H9 (cell line): ENCODE measurements around the gene C16orf92. TPM values are rescaled to one million over a fixed set of nuclear protein-coding genes. Genes with fewer than 3 reads are reported as not detected.
A peak's percentile ranks its signal among the peaks of the same experiment; 100 is the strongest.

Experiments
- DNase-seq: peaks from one replicate; pipeline ENCODE4 v3.0.0-alpha.2; 2017
- H2AFZ ChIP-seq: one replicate; pipeline ENCODE4 v1.6.1; 2013; ENCODE audit warnings: mild to moderate bottlenecking, low read length, control low read depth, moderate library complexity
- H2AK5ac ChIP-seq: 2 replicates; pipeline ENCODE4 v1.6.1; 2013; ENCODE audit warnings: low read length, control low read depth, mixed read lengths; ENCODE audit not compliant: insufficient read length
- H2BK120ac ChIP-seq: one replicate; pipeline ENCODE4 v1.6.1; 2013; ENCODE audit warnings: low read depth, mild to moderate bottlenecking, low read length, control low read depth, inconsistent platforms; ENCODE audit not compliant: poor library complexity, severe bottlenecking
- H2BK12ac ChIP-seq: 2 replicates; pipeline ENCODE4 v1.6.1; 2013; ENCODE audit warnings: low read length, control low read depth, mixed read lengths, low read depth; ENCODE audit not compliant: insufficient read length
- H2BK15ac ChIP-seq: 2 replicates; pipeline ENCODE4 v1.6.1; 2013; ENCODE audit warnings: low read depth, low read length, control low read depth
- H2BK20ac ChIP-seq: one replicate; pipeline ENCODE4 v1.6.1; 2013; ENCODE audit warnings: low read depth, mild to moderate bottlenecking, low read length, control low read depth, inconsistent platforms; ENCODE audit not compliant: poor library complexity, severe bottlenecking
- H2BK5ac ChIP-seq: 2 replicates; pipeline ENCODE4 v1.6.1; 2013; ENCODE audit warnings: low read length, control low read depth, mixed read lengths; ENCODE audit not compliant: insufficient read length
- H3K14ac ChIP-seq: 2 replicates; pipeline ENCODE4 v1.6.1; 2013; ENCODE audit warnings: low read length, control low read depth; ENCODE audit not compliant: insufficient read depth
- H3K18ac ChIP-seq: 2 replicates; pipeline ENCODE4 v1.6.1; 2013; ENCODE audit warnings: low read depth, mild to moderate bottlenecking, mixed read lengths, low read length, control low read depth; ENCODE audit not compliant: insufficient read length
- H3K23ac ChIP-seq: 2 replicates; pipeline ENCODE4 v1.6.1; 2013; ENCODE audit warnings: low read length, control low read depth, mixed read lengths, low read depth; ENCODE audit not compliant: insufficient read length
- H3K23me2 ChIP-seq: 2 replicates; pipeline ENCODE4 v1.6.1; 2013; ENCODE audit warnings: low read depth, mild to moderate bottlenecking, mixed read lengths, low read length, control low read depth; ENCODE audit not compliant: insufficient read length, poor library complexity, severe bottlenecking
- H3K27ac ChIP-seq: 2 replicates; pipeline ENCODE4 v1.5.1; 2013; ENCODE audit warnings: low read length, control low read depth, mixed read lengths, low read depth; ENCODE audit not compliant: insufficient read length
- H3K27me3 ChIP-seq: 2 replicates; pipeline ENCODE4 v1.6.1; 2013; ENCODE audit warnings: low read length, control low read depth, inconsistent platforms; ENCODE audit not compliant: insufficient read depth
- H3K4ac ChIP-seq: 2 replicates; pipeline ENCODE4 v1.6.1; 2013; ENCODE audit warnings: low read depth, mild to moderate bottlenecking, control low read depth, inconsistent platforms, low read length, moderate library complexity
- H3K4me1 ChIP-seq: 2 replicates; pipeline ENCODE4 v1.6.1; 2013; ENCODE audit warnings: low read length, control low read depth, inconsistent platforms; ENCODE audit not compliant: insufficient read depth
- H3K4me2 ChIP-seq: 2 replicates; pipeline ENCODE4 v1.6.1; 2013; ENCODE audit warnings: low read length, control low read depth, mixed read lengths; ENCODE audit not compliant: insufficient read length, insufficient read depth
- H3K56ac ChIP-seq: 2 replicates; pipeline ENCODE4 v1.6.1; 2013; ENCODE audit warnings: low read depth, mild to moderate bottlenecking, mixed read lengths, low read length, control low read depth; ENCODE audit not compliant: insufficient read length
- H3K79me1 ChIP-seq: 2 replicates; pipeline ENCODE4 v1.6.1; 2013; ENCODE audit warnings: low read depth, mild to moderate bottlenecking, moderate library complexity, low read length, control low read depth, inconsistent platforms; ENCODE audit not compliant: insufficient read depth, poor library complexity, severe bottlenecking
- H3K79me2 ChIP-seq: 2 replicates; pipeline ENCODE4 v1.6.1; 2013; ENCODE audit warnings: low read length, control low read depth, inconsistent platforms; ENCODE audit not compliant: insufficient read depth
- H3K9ac ChIP-seq: 2 replicates; pipeline ENCODE4 v1.6.1; 2013; ENCODE audit warnings: low read length, control low read depth, mixed read lengths; ENCODE audit not compliant: insufficient read length; ENCODE audit errors: extremely low read depth
- H3K9me3 ChIP-seq: one replicate; pipeline ENCODE4 v1.6.1; 2013; ENCODE audit warnings: low read depth, low read length, inconsistent platforms; ENCODE audit not compliant: control insufficient read depth
- H3T11ph ChIP-seq: one replicate; pipeline ENCODE4 v1.6.1; 2013; ENCODE audit warnings: mild to moderate bottlenecking, low read length, control low read depth, inconsistent platforms
- H4K20me1 ChIP-seq: one replicate; pipeline ENCODE4 v1.6.1; 2013; ENCODE audit not compliant: control insufficient read depth, insufficient read length, insufficient read depth
- H4K5ac ChIP-seq: 2 replicates; pipeline ENCODE4 v1.6.1; 2013; ENCODE audit warnings: low read depth, mild to moderate bottlenecking, mixed read lengths, low read length, control low read depth; ENCODE audit not compliant: insufficient read length
- H4K8ac ChIP-seq: replicated peaks from 2 replicates; pipeline ENCODE4 v1.6.1; 2013; ENCODE audit warnings: low read length, control low read depth, mixed read lengths, low read depth; ENCODE audit not compliant: insufficient read length
- H4K91ac ChIP-seq: 2 replicates; pipeline ENCODE4 v1.6.1; 2013; ENCODE audit warnings: low read depth, mild to moderate bottlenecking, moderate library complexity, mixed read lengths, low read length, control low read depth; ENCODE audit not compliant: insufficient read length
- H3K27ac Mint-ChIP-seq, 3 experiments: 2 replicates in 2 of 3; 3 replicates in 1 of 3; pipeline ENCODE4 v1.8.0; 2020 to 2021; ENCODE audit warnings: mixed read lengths in 3 of 3, mild to moderate bottlenecking in 1 of 3, moderate library complexity in 1 of 3
- H3K27me3 Mint-ChIP-seq: 2 replicates; pipeline ENCODE4 v1.8.0; 2021; ENCODE audit warnings: low read depth, mild to moderate bottlenecking, moderate library complexity, mixed read lengths
- H3K36me3 Mint-ChIP-seq, 3 experiments: 2 replicates in 2 of 3; 3 replicates in 1 of 3; pipeline ENCODE4 v1.8.0; 2020 to 2021; ENCODE audit warnings: low read depth in 3 of 3, mixed read lengths in 3 of 3; ENCODE audit not compliant: insufficient read depth in 1 of 3
- H3K4me1 Mint-ChIP-seq, 2 experiments: 2 replicates each; pipeline ENCODE4 v1.8.0; 2020; ENCODE audit warnings: mixed read lengths in 2 of 2
- H3K4me3 Mint-ChIP-seq, 2 experiments: 2 replicates in 1 of 2; 3 replicates in 1 of 2; pipeline ENCODE4 v1.8.0; 2020 to 2021; ENCODE audit warnings: mild to moderate bottlenecking in 2 of 2, mixed read lengths in 2 of 2, moderate library complexity in 1 of 2
- H3K9me3 Mint-ChIP-seq, 2 experiments: 2 replicates in 1 of 2; 3 replicates in 1 of 2; pipeline ENCODE4 v1.8.0; 2020; ENCODE audit warnings: mild to moderate bottlenecking in 2 of 2, mixed read lengths in 2 of 2, moderate library complexity in 1 of 2
- CTCF ChIP-seq: fragments of 200-600 bp; sonication (generic); conservative IDR thresholded peaks from 3 replicates; pipeline ENCODE4 v1.8.0; 2021; ENCODE audit warnings: antibody characterized with exemption, mild to moderate bottlenecking
- WGBS: extraction: QIAGEN DNeasy Blood & Tissue Kit; methylation state at CpG from one replicate; pipeline ENCODE4 v1.1.7; 2013; ENCODE audit warnings: missing lambda C conversion rate, low lambda C conversion rate, mixed read lengths; ENCODE audit not compliant: insufficient read length; ENCODE audit errors: extremely low coverage; 5-methylcytosine and 5-hydroxymethylcytosine counted together
- total RNA-seq: library from RNA; stranded (reverse); gene quantifications from 2 replicates; pipeline ENCODE4 v1.2.1, GENCODE V29; 2021

Gene C16orf92
- total RNA-seq, 1 experiment from 2014 or later, result not detected

- H3K18ac ChIP-seq, result no peak overlapping the region
- H3T11ph ChIP-seq, result no peak overlapping the region
- no peak overlapping the region for H3K23ac ChIP-seq
- H3K4me3 Mint-ChIP-seq, result peak overlapping the region in 1 of 2 experiments; percentile 50; a peak in 2 of 5 replicates
- H3K14ac ChIP-seq, result no peak overlapping the region
- no peaks in the 10 kb centered on the region for H3K9me3 ChIP-seq
- H2AK5ac ChIP-seq, result no peak overlapping the region
- H4K20me1 ChIP-seq, result no peaks in the 10 kb centered on the region
- peaks cover 12% of the 10 kb centered on the region; the same call in 1 of the 2 replicates for H3K79me2 ChIP-seq
- H3K4me1 ChIP-seq, result no peaks in the 10 kb centered on the region; the same call in 1 of the 2 replicates
- H3K4me2 ChIP-seq, result no peak overlapping the region
- peaks cover 51 to 72% (median 58%) of the 10 kb centered on the region in 3 experiments for H3K36me3 Mint-ChIP-seq
- no peak for DNase-seq
- no peak overlapping the region for H2BK12ac ChIP-seq
- no peak overlapping the region for H3K56ac ChIP-seq
- H3K27me3 Mint-ChIP-seq, result no peaks in the 10 kb centered on the region; the same call in 1 of the 2 replicates
- no peak overlapping the region for H3K9ac ChIP-seq
- H2BK20ac ChIP-seq, result no peak overlapping the region
- H4K91ac ChIP-seq, result no peak overlapping the region
- H3K79me1 ChIP-seq, result peaks cover 7% of the 10 kb centered on the region
- TF ChIP-seq CTCF, result peak; percentile 53; the same call in 2 of the 3 replicates
- peak overlapping the region in 2 of 3 experiments; percentile 57 to 70; a peak in 1 of 7 replicates for H3K27ac Mint-ChIP-seq
- H3K27me3 ChIP-seq, result no peaks in the 10 kb centered on the region
- peaks cover 11 to 22% of the 10 kb centered on the region in 2 experiments for H3K4me1 Mint-ChIP-seq
- H3K9me3 Mint-ChIP-seq, result no peaks in the 10 kb centered on the region; a peak in 1 of 5 replicates
- no peak overlapping the region for H4K8ac ChIP-seq
- no peak overlapping the region for H4K5ac ChIP-seq
- H3K27ac ChIP-seq, result no peak overlapping the region
- no peak overlapping the region for H2BK15ac ChIP-seq
- H2BK5ac ChIP-seq, result no peak overlapping the region
- no CpG with 5 or more reads among the region's 17 CpGs for WGBS
- H2AFZ ChIP-seq, result no peak overlapping the region
- H2BK120ac ChIP-seq, result no peak overlapping the region
- peaks cover 10% of the 10 kb centered on the region for H3K23me2 ChIP-seq
- no peak overlapping the region for H3K4ac ChIP-seq
Observed at GRCh38 chr16:30068750-30069610, 46.0 kb downstream of the C16orf92 start.
